Stimulated activated naive CD8-positive, alpha-beta T cell treated with anti-CD3 and anti-CD28 coated beads, Interleukin-15, Interleukin-2, amounts not matched to agents 100 U/mL and 50 U/mL, for 24 hours (primary cell): ENCODE results near the gene GDA.

Source experiments
- ATAC-seq: fragments of 150-1000 bp; cut with Tn5 transposase; one replicate; pipeline ENCODE4 v1.10.0; 2021
- DNase-seq: peaks from one replicate; pipeline ENCODE4 v3.0.0; 2021

The GDA gene

GRCh38 chr9:72150661-72151060 lies 1.4 kb downstream of the GDA start:
- ATAC-seq (no peak), DNase-seq (no peak)

DNA sequence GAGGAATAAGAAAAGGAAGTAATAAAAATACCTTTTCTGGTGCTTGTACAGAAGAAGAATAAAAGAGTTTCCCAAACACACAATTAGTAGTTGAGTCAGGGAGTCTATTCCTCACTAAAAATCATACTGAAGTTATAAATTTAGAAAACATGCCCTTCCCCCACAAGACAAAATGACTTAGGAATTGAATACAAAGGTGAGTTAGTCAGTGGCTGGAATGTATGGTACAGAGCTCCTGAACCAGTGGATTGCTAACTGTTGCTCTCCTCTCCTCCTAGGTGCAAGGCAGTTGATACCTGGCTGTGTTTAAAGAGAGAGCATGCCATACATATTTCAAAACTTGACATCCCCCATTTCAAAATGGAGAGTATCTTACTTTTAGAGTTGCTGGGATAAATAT lies 1.9 kb downstream of the GDA start:
- DNase-seq, result no peak
- no peak for ATAC-seq

GRCh38 chr9:72154468-72155285 lies 5.4 kb downstream of the GDA start:
- DNase-seq, result no peak
- peak; percentile 23 for ATAC-seq

GRCh38 chr9:72155301-72155700 lies 6.1 kb downstream of the GDA start:
- no peak for DNase-seq
- ATAC-seq, result no peak

- ATAC-seq (no peak), DNase-seq (no peak)
These were observed 7.3 kb downstream of the GDA start for GRCh38 chr9:72156586-72156985.

DNA sequence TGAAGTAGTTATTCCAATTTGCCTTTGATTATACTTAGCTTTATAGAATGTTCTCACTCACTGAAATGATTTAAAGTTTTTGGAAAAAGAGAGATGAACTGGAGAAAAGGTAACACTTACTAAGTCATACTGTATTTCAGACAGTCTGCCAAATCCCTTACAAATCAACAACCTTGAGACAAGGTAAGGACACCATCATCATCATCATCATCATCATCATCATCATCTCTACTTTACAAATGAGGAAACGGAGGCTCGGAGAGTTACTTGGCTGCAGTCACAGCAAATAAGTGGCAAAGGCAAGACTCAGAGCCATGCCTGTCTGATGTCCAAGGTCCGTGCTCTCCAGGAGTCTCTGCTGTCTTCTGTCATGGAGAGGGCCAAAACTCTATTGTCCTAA lies 9.4 kb downstream of the GDA start:
- ATAC-seq (no peak), DNase-seq (no peak)

GRCh38 chr9:72160446-72161123 lies 11.3 kb downstream of the GDA start:
- DNase-seq, result no peak
- ATAC-seq, result no peak

DNA sequence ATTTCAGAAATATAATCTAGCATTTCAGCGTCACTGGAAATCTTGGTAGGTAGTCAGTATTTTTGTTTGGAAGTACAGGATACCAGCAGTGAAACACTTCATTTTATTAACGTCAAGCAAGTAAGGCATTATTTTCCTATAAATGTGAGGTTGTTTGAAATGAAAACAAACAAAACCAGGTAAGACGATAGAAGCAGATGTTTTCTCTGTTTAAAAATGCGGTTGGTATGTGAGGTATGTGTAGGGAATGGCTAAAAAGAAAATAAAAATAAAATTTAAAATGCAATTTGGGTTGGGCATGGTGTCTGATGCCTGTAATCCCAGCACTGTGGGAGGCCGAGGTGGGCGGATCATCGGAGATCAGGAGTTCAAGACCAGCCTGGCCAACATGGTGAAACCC lies 16.1 kb downstream of the GDA start:
- DNase-seq (no peak), ATAC-seq (no peak)

DNA sequence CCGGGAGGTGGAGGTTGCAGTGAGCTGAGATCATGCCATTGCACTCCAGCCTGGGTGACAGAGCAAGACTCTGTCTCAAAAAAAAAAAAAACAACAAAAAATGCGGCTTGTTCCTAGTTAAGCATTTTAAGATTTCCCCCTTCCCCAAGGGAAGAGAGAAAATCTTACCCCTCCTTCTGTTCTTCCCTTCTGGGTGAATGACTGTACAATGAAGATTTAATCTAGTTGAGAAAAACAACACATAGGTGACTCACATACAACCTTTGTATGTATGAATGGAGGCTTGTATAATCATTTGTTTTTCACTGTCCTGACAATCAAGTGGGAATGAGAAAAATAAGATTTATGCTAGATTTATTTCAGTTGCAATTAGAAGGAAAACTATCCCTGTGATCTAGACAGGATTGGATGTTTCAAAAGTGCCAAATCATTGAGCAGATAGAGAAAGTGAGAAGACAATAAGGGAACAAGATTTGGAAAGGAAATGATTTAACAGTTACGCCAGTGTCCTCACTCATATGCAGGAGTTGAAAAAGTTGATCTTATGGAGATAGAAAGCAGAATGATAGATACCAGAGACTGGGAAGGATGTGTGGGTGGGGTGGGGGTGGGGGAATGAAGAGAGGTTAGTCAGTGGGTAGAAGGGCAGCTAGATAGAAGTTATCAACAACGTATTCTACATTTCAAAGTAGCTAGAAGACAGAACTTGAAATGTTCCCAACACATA lies 16.7 kb downstream of the GDA start:
- ATAC-seq (no peak), DNase-seq (no peak)

DNA sequence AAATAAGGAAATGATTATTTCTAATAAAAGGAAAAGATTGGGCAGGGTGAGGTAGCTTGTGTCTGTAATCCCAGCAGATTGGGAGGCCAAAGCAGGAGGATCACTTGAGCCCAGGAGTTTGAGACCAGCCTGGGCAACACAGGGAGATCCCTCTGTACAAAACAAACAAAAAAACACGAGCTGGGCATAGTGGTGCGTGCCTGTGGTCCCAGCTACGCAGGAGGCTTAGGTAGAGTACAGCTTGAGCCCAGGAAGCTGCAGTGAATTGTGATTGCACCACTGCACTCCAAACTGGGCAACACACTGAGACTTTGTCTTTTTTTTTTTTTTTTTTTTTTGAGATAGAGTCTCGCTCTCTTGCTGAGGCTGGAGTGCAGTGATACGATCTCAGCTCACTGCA lies 18.8 kb downstream of the GDA start:
- DNase-seq, result no peak
- ATAC-seq, result no peak

- DNase-seq (no peak), ATAC-seq (no peak)
These were observed 19.9 kb downstream of the GDA start for GRCh38 chr9:72169178-72169577.

DNA sequence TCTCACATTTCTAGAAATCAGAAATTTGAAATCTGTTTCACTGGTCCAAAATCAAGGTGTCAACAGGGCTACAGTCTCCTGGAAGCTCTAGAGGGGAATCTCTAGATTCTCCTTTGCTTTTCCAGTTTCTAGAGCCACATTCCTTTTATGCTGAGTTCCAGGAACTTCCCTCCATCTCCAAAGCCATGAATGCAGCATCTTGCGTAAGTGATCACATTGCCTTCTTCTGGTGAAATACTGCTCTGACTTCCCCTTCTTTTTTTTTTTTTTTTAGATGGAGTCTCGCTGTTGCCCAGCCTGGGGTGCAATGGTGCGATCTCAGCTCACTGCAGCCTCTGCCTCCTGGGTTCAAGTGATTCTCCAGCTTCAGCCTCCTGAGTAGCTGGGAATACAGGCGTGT lies 23.8 kb downstream of the GDA start:
- ATAC-seq (no peak), DNase-seq (no peak)

GRCh38 chr9:72185561-72185960 lies 36.3 kb downstream of the GDA start:
- ATAC-seq, result no peak
- DNase-seq, result no peak

- DNase-seq (no peak), ATAC-seq (no peak)
These were observed 38.0 kb downstream of the GDA start for GRCh38 chr9:72187121-72187695.

GRCh38 chr9:72188232-72188631 lies 39.0 kb downstream of the GDA start:
- ATAC-seq (no peak), DNase-seq (no peak)

DNA sequence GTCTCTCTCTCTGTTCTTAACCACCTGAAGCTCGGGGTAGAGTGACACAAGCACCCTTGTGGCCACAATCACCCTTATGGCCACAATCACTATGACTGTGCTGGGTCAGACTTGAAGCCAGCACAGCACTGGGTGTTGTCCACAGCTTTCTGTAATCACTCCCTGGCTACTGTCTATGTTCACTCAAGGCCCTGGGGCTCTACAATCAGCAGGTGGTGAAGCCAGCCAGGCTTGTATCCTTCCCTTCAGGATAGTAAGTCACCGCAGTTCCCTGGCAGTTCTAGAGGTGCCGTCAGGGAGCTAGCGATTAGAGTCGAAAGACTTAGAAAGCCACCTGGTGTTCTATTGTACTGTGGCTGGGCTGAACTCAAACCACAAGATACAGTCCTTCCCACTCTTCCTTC lies 44.2 kb downstream of the GDA start:
- no peak for ATAC-seq
- DNase-seq, result no peak

GRCh38 chr9:72199238-72199637 lies 50.0 kb downstream of the GDA start:
- no peak for ATAC-seq

GRCh38 chr9:72200452-72200851 lies 51.2 kb downstream of the GDA start:
- no peak for DNase-seq
- ATAC-seq, result no peak

More at GRCh38 chr9:72199238-72199637, 50.0 kb downstream of the GDA start:
- DNase-seq, result no peak

DNA sequence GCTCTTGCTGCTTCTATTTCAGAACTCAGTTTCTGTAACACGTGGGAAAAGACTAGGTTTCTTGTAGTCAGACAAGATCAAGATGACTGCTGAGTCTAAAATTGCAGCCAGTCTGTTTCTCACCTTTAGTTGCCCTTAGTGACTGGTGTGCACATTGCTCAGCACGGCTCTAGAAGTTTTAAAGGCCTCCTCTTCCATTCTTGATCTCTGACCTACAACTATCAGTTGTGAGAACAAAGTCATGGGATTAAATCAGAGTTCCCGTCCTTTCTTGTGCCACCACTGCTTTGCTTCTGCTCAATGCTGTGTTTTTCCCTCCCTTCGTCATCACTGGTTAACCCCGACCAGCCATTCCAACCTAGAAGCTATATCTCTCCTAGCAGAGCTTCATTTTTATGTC lies 52.8 kb downstream of the GDA start:
- no peak for DNase-seq
- ATAC-seq, result no peak

GRCh38 chr9:72203205-72203803 lies 54.1 kb downstream of the GDA start:
- DNase-seq (no peak), ATAC-seq (peak; percentile 63)

DNA sequence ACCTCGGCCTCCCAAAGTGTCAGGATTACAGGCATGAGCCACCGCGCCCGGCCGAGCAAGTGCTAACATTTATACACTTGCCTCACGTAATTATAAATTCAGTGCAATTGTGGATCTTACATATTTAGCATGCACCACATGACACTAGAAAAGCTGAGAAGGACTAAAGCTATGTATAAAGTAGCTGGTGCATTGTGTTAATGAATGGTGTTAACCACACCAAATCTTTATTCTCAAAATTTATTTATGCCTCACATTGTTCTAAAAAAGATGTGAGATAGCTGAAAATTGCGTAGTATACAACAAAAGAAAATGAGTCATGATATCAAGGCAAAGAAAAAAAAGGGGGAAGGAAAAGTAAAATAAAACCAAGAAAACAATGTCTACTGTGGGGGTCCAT lies 54.8 kb downstream of the GDA start:
- DNase-seq (no peak), ATAC-seq (no peak)

DNA sequence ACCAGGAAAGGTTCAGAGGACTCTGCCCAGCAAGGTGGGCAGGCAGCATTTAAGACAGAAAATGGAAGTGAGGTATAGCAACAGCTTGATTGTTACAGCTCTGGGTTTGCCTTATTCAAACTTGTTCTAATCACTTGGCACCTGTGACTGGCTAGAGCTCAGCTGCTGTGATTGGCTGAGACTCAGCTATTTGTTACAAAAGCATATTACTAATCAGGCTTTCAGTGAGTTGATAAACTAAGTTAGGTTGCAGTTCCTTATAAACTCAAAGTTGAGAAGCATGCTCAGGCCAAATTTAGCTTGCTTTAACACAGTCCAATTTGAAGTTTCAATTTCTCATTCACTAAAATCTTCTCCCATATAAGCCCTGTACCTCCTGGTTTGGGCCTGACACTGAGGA lies 56.3 kb downstream of the GDA start:
- ATAC-seq (no peak), DNase-seq (no peak)
